KOPT-K1 (cell line): ENCODE measurements around the gene ITSN2.

Experiments
- H3K27ac ChIP-seq: fragments of 200-600 bp; sonication (generic); 2 replicates; pipeline ENCODE4 v1.5.1; 2016; ENCODE audit warnings: antibody characterized with exemption, mild to moderate bottlenecking, low read depth, low read length; ENCODE audit not compliant: poor library complexity, severe bottlenecking
- H3K36me3 ChIP-seq: fragments of 200-600 bp; sonication (generic); 2 replicates; pipeline ENCODE4 v1.5.1; 2017; ENCODE audit warnings: antibody characterized with exemption, mild to moderate bottlenecking, low read length, moderate library complexity; ENCODE audit not compliant: insufficient read depth
- H3K9me3 ChIP-seq: fragments of 200-600 bp; sonication (generic); 2 replicates; pipeline ENCODE4 v1.5.1; 2017; ENCODE audit warnings: antibody characterized with exemption, low read length, mild to moderate bottlenecking; ENCODE audit not compliant: insufficient read depth, poor library complexity, severe bottlenecking

ITSN2 gene

DNA sequence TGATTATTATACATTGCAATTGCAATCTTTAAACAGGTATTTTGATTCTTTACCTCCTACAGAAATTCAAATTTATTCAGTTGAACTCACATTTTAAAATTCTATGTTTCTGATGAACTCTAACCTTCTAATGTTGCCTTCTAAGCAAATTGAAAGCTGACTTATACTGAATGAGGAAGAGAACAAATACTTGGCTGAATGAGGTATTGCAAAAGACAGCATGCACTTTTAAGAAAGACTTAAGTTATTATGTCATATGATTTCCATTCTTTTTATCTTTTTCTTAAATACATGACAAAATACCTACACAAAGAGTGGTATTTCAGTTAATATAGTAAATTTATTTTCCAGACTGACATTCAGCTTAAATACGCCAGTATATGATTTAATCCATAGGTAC lies 120.8 kb downstream of the ITSN2 start:
- Histone ChIP-seq H3K27ac (no peak overlapping the region), H3K36me3 (peaks cover 24% of the 10 kb centered on the region), H3K9me3 (no peaks in the 10 kb centered on the region)

DNA sequence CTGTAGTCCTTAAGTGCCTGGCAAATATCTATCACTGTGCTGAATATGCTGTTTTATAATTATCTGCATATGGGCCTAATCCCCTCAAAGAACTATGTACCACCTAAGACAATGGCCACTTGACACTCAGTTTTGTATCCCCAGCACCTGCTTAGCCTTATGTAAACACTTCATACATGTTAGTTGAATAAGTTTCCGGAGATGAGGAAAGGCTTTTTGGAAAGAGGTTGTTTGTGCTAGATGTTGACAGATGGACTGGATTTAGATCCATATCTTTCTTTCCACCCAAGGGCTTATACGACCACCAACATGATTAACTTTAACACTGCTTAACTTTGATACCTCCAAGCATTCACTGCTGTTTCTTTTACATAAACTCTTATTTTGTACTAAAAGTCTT lies 122.2 kb downstream of the ITSN2 start:
- peaks cover 15% of the 10 kb centered on the region for H3K36me3 ChIP-seq
- H3K27ac ChIP-seq = no peak overlapping the region
- no peaks in the 10 kb centered on the region for H3K9me3 ChIP-seq

- H3K36me3 ChIP-seq = peaks cover 12% of the 10 kb centered on the region; the same call in 1 of the 2 replicates
- no peak overlapping the region for H3K27ac ChIP-seq
- H3K9me3 ChIP-seq = no peaks in the 10 kb centered on the region
Observed at GRCh38 chr2:24237313-24237712, 123.0 kb downstream of the ITSN2 start.

GRCh38 chr2:24233321-24233720 lies 127.0 kb downstream of the ITSN2 start:
- 0 out of 2 replicates have a peak, but pooled peaks cover 6% of the 10 kb centered on the region for H3K36me3 ChIP-seq
- H3K27ac ChIP-seq = no peak overlapping the region
- H3K9me3 ChIP-seq = no peaks in the 10 kb centered on the region

GRCh38 chr2:24231461-24231881 lies 128.9 kb downstream of the ITSN2 start:
- Histone ChIP-seq H3K27ac (no peak overlapping the region), H3K36me3 (0 out of 2 replicates have a peak, but pooled peaks cover 6% of the 10 kb centered on the region), H3K9me3 (no peaks in the 10 kb centered on the region)

DNA sequence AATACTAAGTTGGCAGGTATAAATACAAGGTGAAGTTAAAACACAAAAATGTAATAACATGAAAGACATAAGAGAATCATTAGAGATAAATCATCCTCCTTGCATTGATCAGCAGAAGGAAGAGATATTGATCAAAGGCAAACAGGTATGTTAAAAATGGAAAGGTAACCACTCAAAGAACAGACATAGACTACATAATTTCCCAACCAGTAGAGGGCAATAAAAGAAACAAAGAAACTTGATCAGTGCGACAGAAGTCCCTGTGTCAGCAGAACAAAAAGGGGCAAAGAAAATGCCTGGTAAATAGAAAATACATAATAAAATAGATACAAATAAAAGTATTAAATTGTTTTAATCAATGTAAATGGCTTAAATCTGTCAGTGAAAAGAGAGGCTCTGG lies 131.9 kb downstream of the ITSN2 start:
- no peaks in the 10 kb centered on the region for H3K9me3 ChIP-seq
- H3K36me3 ChIP-seq = 0 out of 2 replicates have a peak, but pooled peaks cover 2% of the 10 kb centered on the region
- no peak overlapping the region for H3K27ac ChIP-seq

GRCh38 chr2:24225499-24226242 lies 134.7 kb downstream of the ITSN2 start:
- Histone ChIP-seq H3K9me3 (no peaks in the 10 kb centered on the region), H3K36me3 (peaks cover 1% of the 10 kb centered on the region; the same call in 1 of the 2 replicates), H3K27ac (no peak overlapping the region)

GRCh38 chr2:24222946-24223345 lies 137.4 kb downstream of the ITSN2 start:
- no peak overlapping the region for H3K27ac ChIP-seq
- H3K9me3 ChIP-seq = no peaks in the 10 kb centered on the region
- H3K36me3 ChIP-seq = peaks cover 12% of the 10 kb centered on the region; the same call in 1 of the 2 replicates

DNA sequence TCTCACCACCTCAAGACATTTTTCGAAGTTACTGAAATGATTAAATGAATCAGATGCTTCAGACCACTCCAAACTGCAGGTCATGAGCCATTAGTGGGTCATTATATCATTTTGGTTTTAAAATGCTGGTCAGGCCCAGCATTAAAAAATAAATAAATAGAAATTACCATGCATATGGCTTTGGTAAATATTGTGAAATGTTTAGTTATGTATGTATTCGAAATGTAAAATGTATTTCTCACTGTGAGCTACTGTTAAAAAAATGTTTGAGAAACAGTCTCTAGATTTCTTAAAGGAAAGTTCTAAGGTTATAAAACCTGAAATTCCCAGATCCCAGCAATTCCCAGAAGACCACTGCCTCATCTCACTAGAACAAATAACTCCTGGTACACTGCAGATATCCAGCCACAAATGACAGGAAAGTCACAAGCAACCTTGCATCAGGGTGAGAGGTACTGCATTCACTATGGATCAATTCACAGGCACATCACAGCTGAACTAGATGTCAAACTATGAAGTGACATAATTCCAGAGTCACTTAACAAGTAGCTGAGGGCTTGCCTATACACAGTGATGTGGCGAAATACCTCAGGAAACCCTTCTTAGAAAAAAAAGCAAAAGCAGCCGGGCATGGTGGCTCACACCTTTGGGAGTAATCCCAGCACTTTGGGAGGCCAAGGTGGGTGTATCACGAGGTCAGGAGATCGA lies 138.8 kb downstream of the ITSN2 start:
- Histone ChIP-seq H3K9me3 (no peaks in the 10 kb centered on the region), H3K27ac (no peak overlapping the region), H3K36me3 (peaks cover 12% of the 10 kb centered on the region; the same call in 1 of the 2 replicates)

GRCh38 chr2:24220554-24221291 lies 139.6 kb downstream of the ITSN2 start:
- Histone ChIP-seq H3K27ac (no peak overlapping the region), H3K36me3 (peaks cover 20% of the 10 kb centered on the region; the same call in 1 of the 2 replicates)

GRCh38 chr2:24214880-24215279 lies 145.5 kb downstream of the ITSN2 start:
- Histone ChIP-seq H3K27ac (no peak overlapping the region), H3K9me3 (no peaks in the 10 kb centered on the region), H3K36me3 (peaks cover 30% of the 10 kb centered on the region; the same call in 1 of the 2 replicates)

More at GRCh38 chr2:24220554-24221291, 139.6 kb downstream of the ITSN2 start:
- no peaks in the 10 kb centered on the region for H3K9me3 ChIP-seq

GRCh38 chr2:24211408-24211807 lies 148.9 kb downstream of the ITSN2 start:
- no peaks in the 10 kb centered on the region for H3K9me3 ChIP-seq
- H3K36me3 ChIP-seq = peaks cover 36% of the 10 kb centered on the region
- H3K27ac ChIP-seq = no peak overlapping the region

- H3K36me3 ChIP-seq = peaks cover 30% of the 10 kb centered on the region
Observed at GRCh38 chr2:24210723-24211122, 149.6 kb downstream of the ITSN2 start.

GRCh38 chr2:24210106-24210455 lies 150.3 kb downstream of the ITSN2 start:
- Histone ChIP-seq H3K9me3 (no peaks in the 10 kb centered on the region), H3K36me3 (peaks cover 32% of the 10 kb centered on the region), H3K27ac (no peak overlapping the region)

More at GRCh38 chr2:24210723-24211122, 149.6 kb downstream of the ITSN2 start:
- H3K9me3 ChIP-seq = no peaks in the 10 kb centered on the region
- no peak overlapping the region for H3K27ac ChIP-seq
